ENCODE data around the gene PHYKPL. TPM values are rescaled to one million over a fixed set of nuclear protein-coding genes. Genes with fewer than 3 reads are reported as not detected.

PHYKPL gene
- total RNA-seq, 3 donors from 2014 or later (not counting 1 experiment from before 2014, with no cell fraction given) = 111 to 134 (median 131) TPM

DNA sequence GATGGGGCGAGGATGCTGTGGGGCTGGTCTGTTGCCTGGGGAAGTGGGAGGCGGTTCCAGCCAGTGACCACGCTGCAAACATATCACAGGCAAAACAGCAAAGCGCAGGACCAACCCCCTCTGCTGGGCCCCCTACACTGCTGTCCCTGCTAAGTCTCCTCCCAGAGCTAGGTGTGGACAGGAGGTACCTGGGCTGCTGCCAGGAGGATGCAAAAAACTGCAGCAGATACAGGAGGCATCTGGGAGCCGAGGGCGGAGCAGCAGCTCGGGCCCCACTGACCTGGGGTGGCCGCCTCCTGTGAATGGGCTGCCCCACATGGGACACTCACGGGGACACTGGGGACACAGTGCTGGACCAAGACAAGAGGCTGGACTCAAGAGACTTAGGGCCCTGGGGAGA is 48.0 kb upstream of the PHYKPL start:
- Mint-ChIP-seq H3K27me3 (ENCODE audit: low read depth in 2 of 2) (peaks cover 0 to 12% of the 10 kb centered on the region in 2 donors), H3K36me3 (no peaks in the 10 kb centered on the region), H3K27ac (no peak overlapping the region), H3K9me3 (peaks cover 5 to 8% of the 10 kb centered on the region in 2 donors), H3K4me1 (peaks cover 9% of the 10 kb centered on the region in 2 donors), H3K4me3 (no peak overlapping the region)
- 86% methylated on average over 9 of the region's 9 CpGs for WGBS (ENCODE audit: insufficient coverage)
- peaks cover 8% of the 10 kb centered on the region for H3K9me3 ChIP-seq (ENCODE audit: control insufficient read depth, insufficient read depth, low read length)
- no peak for DNase-seq
- peaks cover 9% of the 10 kb centered on the region for H3K4me1 ChIP-seq (ENCODE audit: control insufficient read depth, insufficient read depth, low read length)
- TF ChIP-seq, protein P1, sequence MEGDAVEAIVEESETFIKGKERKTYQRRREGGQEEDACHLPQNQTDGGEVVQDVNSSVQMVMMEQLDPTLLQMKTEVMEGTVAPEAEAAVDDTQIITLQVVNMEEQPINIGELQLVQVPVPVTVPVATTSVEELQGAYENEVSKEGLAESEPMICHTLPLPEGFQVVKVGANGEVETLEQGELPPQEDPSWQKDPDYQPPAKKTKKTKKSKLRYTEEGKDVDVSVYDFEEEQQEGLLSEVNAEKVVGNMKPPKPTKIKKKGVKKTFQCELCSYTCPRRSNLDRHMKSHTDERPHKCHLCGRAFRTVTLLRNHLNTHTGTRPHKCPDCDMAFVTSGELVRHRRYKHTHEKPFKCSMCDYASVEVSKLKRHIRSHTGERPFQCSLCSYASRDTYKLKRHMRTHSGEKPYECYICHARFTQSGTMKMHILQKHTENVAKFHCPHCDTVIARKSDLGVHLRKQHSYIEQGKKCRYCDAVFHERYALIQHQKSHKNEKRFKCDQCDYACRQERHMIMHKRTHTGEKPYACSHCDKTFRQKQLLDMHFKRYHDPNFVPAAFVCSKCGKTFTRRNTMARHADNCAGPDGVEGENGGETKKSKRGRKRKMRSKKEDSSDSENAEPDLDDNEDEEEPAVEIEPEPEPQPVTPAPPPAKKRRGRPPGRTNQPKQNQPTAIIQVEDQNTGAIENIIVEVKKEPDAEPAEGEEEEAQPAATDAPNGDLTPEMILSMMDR (IDR thresholded peaks at IDR 0.05) = no peak
- no peaks in the 10 kb centered on the region for H3K27me3 ChIP-seq (ENCODE audit: control insufficient read depth, insufficient read depth, low read length)
- no peak overlapping the region for H3K4me3 ChIP-seq (ENCODE audit: low read length)
- intact Hi-C loops (cut with micrococcal nuclease) = loop anchor here (2.0 to 5.0 kb wide), 2 partner anchors 272 to 310 kb away; partner anchors contain the start of gene COL23A1
- no peak overlapping the region for H3K27ac ChIP-seq (ENCODE audit: low read length)
- ATAC-seq = no peak
- H3K36me3 ChIP-seq (ENCODE audit: control insufficient read depth, insufficient read depth, low read length) = no peaks in the 10 kb centered on the region

DNA sequence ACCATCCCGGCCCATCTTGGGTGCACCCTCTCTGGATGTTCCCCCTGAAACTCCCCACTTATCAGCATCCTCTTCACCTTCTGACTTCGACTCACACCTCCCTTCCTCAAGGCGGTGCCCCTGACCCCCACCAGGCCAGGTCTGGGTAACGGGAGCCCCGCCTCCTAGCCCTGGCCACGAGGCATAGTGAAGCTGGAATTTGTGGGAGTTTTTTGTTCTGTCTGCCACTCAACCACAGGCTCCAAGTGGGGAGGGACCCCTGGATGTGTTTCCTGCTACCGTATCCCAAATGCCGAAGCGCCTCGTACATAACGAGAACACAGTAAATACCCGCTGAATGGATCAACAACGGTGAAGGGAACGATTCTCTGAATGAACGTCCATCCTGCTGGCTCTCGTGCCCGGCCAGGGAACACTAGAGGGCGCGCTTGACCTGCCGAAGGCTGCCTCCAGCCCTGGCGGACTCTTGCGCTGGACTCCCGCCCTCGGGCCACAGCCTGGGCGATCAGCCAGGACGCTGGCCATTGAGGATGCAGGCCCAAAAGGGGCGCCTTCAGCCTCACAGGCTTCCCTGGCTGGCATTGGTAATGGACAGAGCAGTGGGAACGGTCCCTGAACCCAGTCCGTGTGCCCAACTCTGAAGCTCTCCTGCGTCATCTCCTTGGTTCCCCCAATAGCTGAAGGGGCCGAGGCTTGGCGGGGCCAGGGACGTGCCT is 47.3 kb upstream of the PHYKPL start:
- H3K4me1 ChIP-seq (ENCODE audit: control insufficient read depth, insufficient read depth, low read length) = peaks cover 9% of the 10 kb centered on the region
- no peaks in the 10 kb centered on the region for H3K36me3 ChIP-seq (ENCODE audit: control insufficient read depth, insufficient read depth, low read length)
- no peak overlapping the region for H3K4me3 Mint-ChIP-seq
- intact Hi-C loops (cut with micrococcal nuclease) = loop anchor here (2.0 to 5.0 kb wide), 2 partner anchors 272 to 311 kb away; partner anchors contain the start of gene COL23A1
- H3K27me3 Mint-ChIP-seq (ENCODE audit: low read depth in 2 of 2) = peaks cover 0 to 12% of the 10 kb centered on the region in 2 donors
- TF ChIP-seq, protein P1 (IDR thresholded peaks at IDR 0.05) = peak; percentile 90
- H3K27ac Mint-ChIP-seq = no peak overlapping the region
- peaks cover 8% of the 10 kb centered on the region for H3K9me3 ChIP-seq (ENCODE audit: control insufficient read depth, insufficient read depth, low read length)
- no peaks in the 10 kb centered on the region for H3K36me3 Mint-ChIP-seq
- no peak overlapping the region for H3K27ac ChIP-seq (ENCODE audit: low read length)
- H3K9me3 Mint-ChIP-seq = peaks cover 5 to 8% of the 10 kb centered on the region in 2 donors
- H3K4me3 ChIP-seq (ENCODE audit: low read length) = no peak overlapping the region
- no peaks in the 10 kb centered on the region for H3K27me3 ChIP-seq (ENCODE audit: control insufficient read depth, insufficient read depth, low read length)
- 21% methylated on average over 33 of the region's 33 CpGs for WGBS (ENCODE audit: insufficient coverage)
- DNase-seq (peak; percentile 59 to 67), ATAC-seq (peak; percentile 55 to 81 (median 69))
- peaks cover 9% of the 10 kb centered on the region in 2 donors for H3K4me1 Mint-ChIP-seq

DNA sequence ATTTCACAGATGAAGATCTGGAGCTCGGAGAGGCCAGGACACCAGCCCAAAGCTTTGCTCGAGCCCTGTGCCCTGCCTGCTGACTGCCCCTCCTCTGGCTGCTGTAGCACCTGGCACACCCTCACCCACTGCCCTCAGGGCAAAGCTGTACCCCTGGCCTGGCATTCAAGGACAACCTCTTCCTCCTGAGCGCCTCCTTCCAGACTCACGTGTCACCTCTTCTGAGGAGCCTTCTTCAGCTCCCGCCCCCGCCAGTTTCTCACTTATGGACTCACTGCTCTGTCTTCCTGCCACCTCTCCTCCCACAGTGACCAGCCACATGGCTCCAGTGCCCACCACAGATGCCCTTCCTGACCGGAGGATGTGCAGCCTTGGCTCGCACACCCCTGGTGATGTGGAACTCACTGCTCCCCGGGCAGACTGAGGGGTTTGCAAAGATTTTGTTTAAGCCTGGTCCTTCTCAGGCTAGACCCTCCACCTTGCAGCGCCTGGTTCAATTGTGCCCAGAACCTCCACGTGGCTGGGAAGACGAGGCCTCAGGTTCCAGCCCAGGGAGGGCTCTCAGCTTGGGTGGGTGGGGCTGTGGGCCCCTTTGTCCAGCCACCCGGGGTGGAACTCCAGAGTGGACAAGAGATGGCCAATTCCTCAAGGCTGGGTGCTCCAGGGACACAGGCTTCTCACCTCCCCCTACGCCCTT is 46.6 kb upstream of the PHYKPL start:
- Mint-ChIP-seq H3K27ac (no peak overlapping the region), H3K4me3 (no peak overlapping the region), H3K4me1 (peaks cover 9% of the 10 kb centered on the region in 2 donors), H3K27me3 (ENCODE audit: low read depth in 2 of 2) (peaks cover 0 to 12% of the 10 kb centered on the region in 2 donors), H3K36me3 (no peaks in the 10 kb centered on the region), H3K9me3 (peaks cover 5 to 8% of the 10 kb centered on the region in 2 donors)
- TF ChIP-seq, protein P1 (IDR thresholded peaks at IDR 0.05) = no peak
- intact Hi-C loops (cut with micrococcal nuclease) = no loop called here
- H3K27ac ChIP-seq (ENCODE audit: low read length) = no peak overlapping the region
- H3K27me3 ChIP-seq (ENCODE audit: control insufficient read depth, insufficient read depth, low read length) = no peaks in the 10 kb centered on the region
- H3K4me1 ChIP-seq (ENCODE audit: control insufficient read depth, insufficient read depth, low read length) = peaks cover 9% of the 10 kb centered on the region
- H3K4me3 ChIP-seq (ENCODE audit: low read length) = no peak overlapping the region
- no peak for ATAC-seq
- DNase-seq = no peak
- H3K9me3 ChIP-seq (ENCODE audit: control insufficient read depth, insufficient read depth, low read length) = peaks cover 8% of the 10 kb centered on the region
- no peaks in the 10 kb centered on the region for H3K36me3 ChIP-seq (ENCODE audit: control insufficient read depth, insufficient read depth, low read length)
- 78% methylated on average over 14 of the region's 14 CpGs for WGBS (ENCODE audit: insufficient coverage)

Data from natural killer cell (primary cell).